Dermis blood vessel endothelial cell (primary cell): ENCODE measurements around the gene PDZRN4. TPM values are rescaled to one million over a fixed set of nuclear protein-coding genes. Genes with fewer than 3 reads are reported as not detected.
A peak's percentile ranks its signal among the peaks of the same experiment; 100 is the strongest.

Experiments
- DNase-seq: peaks from one replicate; pipeline ENCODE4 v3.0.0; 2010
- total RNA-seq: library from RNA; depleted of rRNA; stranded (reverse); fragments of >200 nt; gene quantifications from 2 replicates; pipeline ENCODE4 v1.2.3, GENCODE V29; 2014

Gene PDZRN4
- total RNA-seq, 1 donor from 2014 or later: not detected

DNA sequence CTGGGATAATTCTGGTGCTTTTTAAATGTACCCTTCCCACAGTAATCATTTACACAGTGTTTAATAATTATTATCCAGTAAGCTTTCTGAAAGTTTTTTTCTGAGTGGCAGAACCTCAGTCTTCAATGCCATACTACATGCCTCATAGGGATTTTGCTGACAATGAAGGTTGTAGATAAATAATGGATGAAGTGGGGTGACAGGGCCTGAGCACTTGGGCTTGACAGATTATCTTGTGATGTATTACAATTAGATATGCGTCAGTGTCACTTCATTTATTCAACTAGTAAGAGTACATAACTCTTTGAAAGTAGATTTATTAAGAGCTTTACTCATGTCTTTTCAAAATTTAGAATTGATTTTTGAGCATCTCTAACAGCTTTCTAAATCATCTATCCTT is 176.1 kb downstream of the PDZRN4 start:
- no peak for DNase-seq

GRCh38 chr12:41365653-41366171 is 177.6 kb downstream of the PDZRN4 start:
- DNase-seq: no peak

DNA sequence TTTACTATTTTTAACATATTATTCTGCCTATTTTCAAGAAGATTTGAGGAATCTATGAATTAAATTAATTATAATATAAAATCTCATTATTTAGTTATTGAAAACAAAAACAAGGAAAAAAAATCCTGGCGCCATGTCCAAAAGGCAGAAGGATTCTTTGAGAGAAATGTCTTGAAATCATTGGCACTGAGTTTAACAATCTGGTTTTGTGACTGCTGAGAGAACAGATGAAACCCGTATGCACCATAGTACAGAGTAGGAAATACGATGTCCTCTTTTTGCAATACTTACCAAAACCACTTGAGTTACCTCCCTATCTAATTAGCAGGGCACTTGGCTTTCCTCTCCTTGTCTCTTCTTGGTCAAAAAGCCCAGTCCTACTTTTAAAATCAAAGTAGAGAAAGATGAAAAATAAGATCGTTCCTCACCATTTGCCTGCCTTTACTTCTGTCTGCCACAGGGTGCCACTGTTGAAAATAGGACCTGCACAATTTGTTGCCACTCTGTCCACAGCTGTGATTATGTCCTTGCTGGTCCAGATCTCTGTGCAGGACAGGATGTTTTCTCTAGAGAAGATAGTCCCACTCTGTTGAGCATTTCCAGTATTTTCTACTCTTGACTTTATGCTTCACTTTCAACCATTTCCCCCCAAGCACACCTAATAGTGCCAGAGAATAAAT is 179.7 kb downstream of the PDZRN4 start:
- DNase-seq: peak; percentile 38

DNA sequence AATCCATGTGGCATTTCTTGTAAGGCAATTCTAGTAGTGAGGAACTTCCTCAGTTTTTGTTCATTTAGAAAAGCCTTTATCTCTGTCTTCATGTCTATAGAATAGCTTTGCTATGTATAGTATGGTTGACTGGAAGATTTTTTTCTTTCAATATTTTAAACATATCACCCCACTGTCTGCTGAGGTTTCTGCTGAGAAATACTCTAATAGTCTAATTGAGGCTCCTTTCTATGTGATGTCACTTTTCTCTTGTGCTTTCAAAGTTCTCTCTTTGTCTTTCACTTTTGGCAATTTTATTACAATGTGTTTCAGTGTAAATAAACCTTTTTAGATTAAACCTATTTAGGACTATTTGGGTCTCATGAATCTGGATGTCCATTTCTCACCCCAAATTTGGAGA is 192.8 kb downstream of the PDZRN4 start:
- DNase-seq: no peak

- peak; percentile 7 for DNase-seq
These were observed 214.7 kb downstream of the PDZRN4 start for GRCh38 chr12:41402801-41403200.

- no peak for DNase-seq
These were observed 219.2 kb downstream of the PDZRN4 start for GRCh38 chr12:41407232-41407799.

DNA sequence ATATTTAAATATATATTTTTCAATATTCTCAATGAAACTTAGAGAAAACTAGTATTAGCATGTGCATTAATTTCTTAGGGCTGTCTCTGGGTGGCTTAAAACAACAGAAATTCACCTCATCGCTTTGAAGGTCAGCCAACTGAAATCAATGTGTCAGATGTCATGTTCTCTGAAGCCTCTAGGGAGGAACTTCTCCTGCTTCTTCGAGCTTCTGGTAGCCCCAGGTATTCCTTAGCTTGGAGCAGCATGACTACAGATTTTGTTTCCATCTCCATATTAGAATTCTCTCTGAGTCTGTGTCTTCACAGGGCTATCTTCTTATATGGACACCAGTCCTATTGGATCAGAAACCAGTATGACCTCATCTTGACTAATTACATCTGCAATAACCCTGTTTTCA is 221.5 kb downstream of the PDZRN4 start:
- no peak for DNase-seq

DNA sequence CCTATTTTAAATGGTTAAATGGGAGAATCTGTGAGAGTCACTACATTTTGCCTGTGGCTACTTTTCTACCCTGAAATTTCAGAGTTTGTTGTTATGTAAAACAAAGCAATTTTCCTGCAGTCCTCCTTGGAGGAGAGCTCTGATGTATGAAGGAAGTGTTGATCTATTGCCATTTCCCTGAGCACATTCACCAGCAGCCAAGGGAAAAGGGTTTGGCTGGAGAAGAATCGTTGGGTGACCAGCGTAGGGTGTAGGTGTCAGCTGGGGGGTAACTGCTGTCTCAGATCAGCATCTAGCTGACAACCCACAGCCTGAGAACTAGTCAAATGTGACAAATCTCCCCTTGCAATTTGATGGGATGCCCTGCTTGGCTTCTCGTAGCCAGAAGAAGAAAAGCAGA is 230.5 kb downstream of the PDZRN4 start:
- no peak for DNase-seq

DNA sequence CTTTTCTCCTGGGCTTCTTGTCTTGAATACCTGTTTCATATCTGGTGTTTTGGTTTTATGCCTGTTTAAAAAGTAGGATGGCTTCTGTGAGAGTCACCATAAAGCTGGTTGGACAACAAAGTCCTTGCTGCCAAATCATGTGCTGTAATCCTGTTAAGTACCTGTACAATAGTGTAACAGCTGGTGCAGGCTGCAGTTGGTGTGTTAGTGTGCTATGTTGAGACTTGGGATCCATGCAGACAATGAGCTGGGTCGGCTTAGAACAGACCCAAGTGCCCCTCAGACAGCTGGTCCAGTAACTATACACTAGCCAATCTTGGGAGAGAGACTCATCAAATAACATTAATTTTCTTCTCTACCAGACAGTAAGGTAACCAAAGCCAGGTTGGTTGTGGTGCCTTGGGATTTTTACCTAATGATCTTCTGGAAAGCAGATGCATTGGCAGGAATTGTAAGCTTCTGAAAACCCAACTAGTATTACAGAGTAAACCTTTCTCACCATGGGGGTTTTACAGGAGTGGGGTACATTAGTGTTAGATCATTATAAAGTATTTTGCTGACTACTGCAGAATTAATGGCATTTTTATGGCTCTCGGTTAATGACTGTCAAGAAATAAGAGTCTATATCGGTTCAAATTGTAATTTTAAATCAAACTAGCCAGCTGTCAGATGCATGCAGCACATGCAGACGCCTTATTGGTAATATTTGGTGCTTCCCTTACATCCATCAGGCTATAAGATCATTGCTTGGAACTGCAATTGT is 231.2 kb downstream of the PDZRN4 start:
- DNase-seq: no peak

DNA sequence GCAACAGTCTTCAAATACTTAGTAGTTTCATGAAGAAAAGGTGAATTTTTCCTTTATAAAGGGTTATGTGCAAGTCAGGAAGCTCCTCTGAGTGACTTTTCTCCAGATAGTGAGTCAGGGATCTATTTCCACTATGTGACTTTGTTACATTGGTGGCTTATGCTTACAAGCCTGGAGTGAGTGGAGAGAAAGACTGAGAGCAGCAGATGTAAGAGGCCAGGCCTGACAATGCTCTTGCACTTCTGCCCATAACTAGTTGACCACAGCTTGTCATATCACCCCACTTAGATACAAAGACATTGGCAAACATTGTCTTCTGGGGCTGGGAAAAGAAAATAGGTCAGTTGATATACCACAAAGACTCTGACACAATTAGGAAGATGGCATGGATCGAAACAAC is 236.5 kb downstream of the PDZRN4 start:
- no peak for DNase-seq

DNA sequence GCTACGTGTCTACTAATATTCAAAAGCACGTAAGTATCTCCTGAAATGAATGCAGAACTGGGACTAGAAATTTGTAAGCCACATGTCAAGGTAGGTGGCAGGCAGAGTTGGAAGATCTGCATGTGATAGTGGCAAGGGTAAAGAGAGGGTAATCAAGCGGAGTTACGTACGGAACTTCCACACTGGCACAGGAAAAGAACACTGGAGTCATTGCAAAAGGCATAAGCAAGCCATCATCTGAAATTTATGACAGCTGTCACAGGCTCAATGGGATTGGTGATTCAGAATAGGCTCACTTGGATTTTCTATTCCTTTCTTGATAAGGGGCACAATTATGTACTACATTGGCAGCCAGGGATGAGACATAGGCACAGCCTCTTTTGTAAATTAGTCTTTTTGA is 245.3 kb downstream of the PDZRN4 start:
- DNase-seq: no peak

GRCh38 chr12:41436076-41436475 is 248.0 kb downstream of the PDZRN4 start:
- DNase-seq: no peak

GRCh38 chr12:41437563-41437962 is 249.4 kb downstream of the PDZRN4 start:
- DNase-seq: no peak

DNA sequence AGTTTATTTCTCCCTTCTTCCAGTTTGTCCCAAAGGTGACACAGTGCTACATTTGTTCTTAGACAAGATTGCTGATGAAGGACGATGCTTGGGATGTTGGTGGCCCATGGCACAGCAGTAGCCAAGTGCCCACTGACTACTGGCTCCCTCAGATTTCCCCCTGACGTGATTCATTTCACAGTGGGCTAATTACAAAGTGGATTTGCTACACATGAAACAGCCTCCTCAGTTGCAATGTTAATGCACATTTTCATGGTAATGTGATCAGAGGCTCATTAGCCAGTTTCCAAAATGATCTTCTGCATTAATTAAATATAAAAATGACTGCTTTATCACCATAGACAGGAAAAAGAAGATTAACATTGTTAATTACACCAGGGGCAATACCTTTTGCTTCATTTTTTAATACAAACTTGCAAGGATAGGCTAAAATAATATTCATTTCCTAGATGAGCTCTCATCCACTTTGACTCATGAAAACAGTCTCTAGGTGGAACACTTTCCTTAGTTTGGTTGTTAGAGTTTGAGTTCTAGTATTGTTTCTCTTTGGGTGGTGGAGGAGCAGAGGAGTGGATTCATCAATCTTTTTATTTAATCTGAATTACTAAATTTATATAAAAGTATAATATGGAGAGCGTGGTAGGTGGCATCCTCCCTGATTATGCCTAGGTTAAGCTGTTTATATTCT is 250.9 kb downstream of the PDZRN4 start:
- peak; percentile 22 for DNase-seq

DNA sequence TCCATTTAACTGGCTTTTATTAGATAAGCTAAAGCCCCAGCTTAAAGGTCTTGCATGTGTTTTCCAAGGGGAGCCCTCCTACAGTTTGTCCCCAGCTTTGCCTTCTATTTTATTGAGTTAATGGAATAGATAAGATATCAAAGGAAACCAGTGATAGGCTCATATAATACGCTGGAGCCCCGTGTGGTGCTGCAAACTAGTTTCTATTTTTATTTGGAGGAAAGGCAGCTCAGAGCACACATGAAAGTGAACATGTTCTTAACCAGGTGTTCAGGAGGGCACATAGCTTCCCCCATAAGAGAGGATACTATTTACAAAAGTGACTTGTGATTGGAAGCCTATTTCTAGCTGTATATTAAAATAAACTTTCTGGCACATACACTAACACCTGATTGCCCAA is 251.7 kb downstream of the PDZRN4 start:
- no peak for DNase-seq

- DNase-seq: no peak
These were observed 253.1 kb downstream of the PDZRN4 start for GRCh38 chr12:41441180-41441579.

DNA sequence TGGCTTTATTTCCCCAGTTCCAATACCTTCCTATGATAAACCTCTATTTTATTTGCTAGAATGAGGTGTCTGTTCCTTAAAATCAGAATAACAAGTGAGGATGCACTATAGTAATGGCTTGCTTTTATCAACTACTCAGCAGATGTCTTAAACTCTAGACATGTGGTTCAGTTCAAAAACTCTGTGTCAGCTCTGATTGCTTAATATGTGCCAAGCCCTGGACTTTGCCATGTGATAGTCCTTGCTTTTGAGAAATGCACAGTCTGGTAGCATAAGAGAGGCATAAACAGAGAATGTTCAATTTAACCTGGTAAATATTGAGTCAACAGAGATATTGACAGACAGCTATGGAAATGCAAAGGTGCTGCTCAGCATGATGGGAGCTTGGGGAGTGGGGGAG is 254.8 kb downstream of the PDZRN4 start:
- no peak for DNase-seq

DNA sequence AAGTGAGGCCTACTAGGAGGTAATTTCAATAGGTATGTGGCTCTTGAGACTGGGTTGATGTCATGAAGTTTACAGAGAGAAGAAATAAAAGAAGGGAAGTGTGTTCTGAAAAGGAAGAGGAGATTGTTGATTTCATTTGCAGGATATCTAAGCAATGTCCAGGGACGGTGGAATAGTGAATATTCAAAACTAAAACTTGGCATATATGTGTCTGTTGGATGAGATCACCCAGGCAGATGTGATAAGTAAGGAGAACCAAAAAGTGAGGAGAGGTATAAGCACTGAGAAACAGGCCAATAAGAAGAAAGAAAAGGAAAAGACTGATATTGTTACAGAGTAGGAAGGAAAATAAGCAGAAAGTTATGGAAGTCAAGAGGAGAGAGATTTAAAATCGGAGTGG is 255.6 kb downstream of the PDZRN4 start:
- no peak for DNase-seq

GRCh38 chr12:41452838-41453407 is 264.8 kb downstream of the PDZRN4 start:
- no peak for DNase-seq

GRCh38 chr12:41453409-41453808 is 265.3 kb downstream of the PDZRN4 start:
- no peak for DNase-seq

GRCh38 chr12:41459111-41459905 is 271.2 kb downstream of the PDZRN4 start:
- no peak for DNase-seq

DNA sequence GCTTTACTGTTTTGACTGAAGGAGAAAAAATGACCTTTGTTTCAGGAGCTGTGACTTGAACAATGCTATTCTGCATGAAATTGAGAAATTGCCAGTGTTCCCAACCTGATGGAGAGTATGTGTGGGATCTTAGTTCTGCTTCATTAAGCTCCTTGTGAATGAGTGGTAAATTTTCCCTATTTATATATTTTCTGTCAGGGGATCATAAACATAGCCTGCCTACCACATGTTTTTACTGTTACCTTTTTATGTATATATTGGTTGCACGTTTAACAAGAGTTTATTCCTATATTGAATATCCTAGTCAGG is 271.7 kb downstream of the PDZRN4 start:
- DNase-seq: no peak
